Activated naive CD4-positive, alpha-beta T cell treated with anti-CD3 and anti-CD28 coated beads, Interleukin-2, amount 50 U/mL, for 72 hours (primary cell): ENCODE results near the gene PITHD1. TPM values are rescaled to one million over a fixed set of nuclear protein-coding genes. Genes with fewer than 3 reads are reported as not detected.
"Not testable (repeated sequence)": the region's sequence is repeated elsewhere in the genome, so short reads cannot be mapped to it uniquely, and the experiment has no call there.

Experiments used
- ATAC-seq, 2 donors: fragments of 150-1000 bp; cut with Tn5 transposase; 2 replicates each; pipeline ENCODE4 v1.10.0; 2021; ENCODE audit warnings: mild to moderate bottlenecking in 2 of 2, moderate library complexity in 2 of 2
- DNase-seq, 2 donors: peaks; one replicate each; pipeline ENCODE4 v3.0.0; 2021 to 2022; ENCODE audit warnings: low spot score in 2 of 2
- H3K27ac Mint-ChIP-seq, 2 donors: one replicate each; pipeline ENCODE4 v1.8.0; 2022; ENCODE audit warnings: mild to moderate bottlenecking in 2 of 2, mixed read lengths in 2 of 2
- H3K36me3 Mint-ChIP-seq, 2 donors: one replicate each; pipeline ENCODE4 v1.8.0; 2022; ENCODE audit warnings: mixed read lengths in 2 of 2
- H3K9me3 Mint-ChIP-seq, 2 donors: one replicate each; pipeline ENCODE4 v1.8.0; 2022; ENCODE audit warnings: mixed read lengths in 2 of 2
- total RNA-seq, 2 donors: library from RNA; stranded (reverse); gene quantifications; one replicate each; pipeline ENCODE4 v1.2.3, GENCODE V29; 2022

PITHD1 gene
- total RNA-seq, 2 donors from 2014 or later = 68.6 to 94.7 TPM

DNA sequence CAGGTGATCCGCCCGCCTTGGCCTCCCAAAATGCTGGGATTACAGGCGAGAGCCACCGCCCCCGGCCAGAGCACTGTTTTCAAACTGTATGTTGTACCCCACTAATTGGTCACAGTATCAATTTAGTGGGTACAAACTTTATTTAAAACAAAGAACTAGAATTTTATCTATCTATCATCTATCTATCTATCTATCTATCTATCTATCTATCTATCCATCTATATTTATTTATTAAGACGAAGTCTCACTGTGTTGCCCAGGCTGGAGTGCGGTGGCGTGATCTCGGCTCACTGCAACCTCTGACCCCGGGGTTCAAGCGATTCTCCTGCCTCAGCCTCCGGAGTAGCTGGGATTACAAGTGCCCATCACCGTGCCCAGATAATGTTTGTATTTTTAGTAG is 48.4 kb downstream of the PITHD1 start:
- not testable (repeated sequence) for H3K36me3 Mint-ChIP-seq, H3K9me3 Mint-ChIP-seq, H3K27ac Mint-ChIP-seq, ATAC-seq, DNase-seq

DNA sequence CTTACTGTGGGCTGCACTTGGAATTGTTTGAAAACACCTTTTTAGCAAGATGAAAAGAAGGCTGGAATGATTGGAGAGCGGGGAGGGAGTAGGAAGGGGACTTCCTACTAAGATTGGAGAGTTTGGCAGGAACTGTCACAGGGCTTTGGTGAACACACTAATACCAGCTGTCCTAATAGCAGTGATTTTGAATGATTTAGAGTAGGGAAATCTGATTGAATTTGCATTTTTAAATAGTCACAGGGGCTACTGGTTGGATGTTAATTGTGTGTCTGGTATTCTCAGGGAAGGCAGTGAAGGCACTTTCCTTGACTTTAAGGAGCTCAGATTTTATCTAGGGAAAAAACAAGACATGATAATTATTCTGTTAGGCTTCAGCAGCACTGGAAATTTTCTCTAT is 49.5 kb downstream of the PITHD1 start:
- Mint-ChIP-seq H3K27ac (no peak overlapping the region), H3K36me3 (peaks cover 7 to 8% of the 10 kb centered on the region in 2 donors), H3K9me3 (no peaks in the 10 kb centered on the region)
- DNase-seq (no peak), ATAC-seq (no peak)

DNA sequence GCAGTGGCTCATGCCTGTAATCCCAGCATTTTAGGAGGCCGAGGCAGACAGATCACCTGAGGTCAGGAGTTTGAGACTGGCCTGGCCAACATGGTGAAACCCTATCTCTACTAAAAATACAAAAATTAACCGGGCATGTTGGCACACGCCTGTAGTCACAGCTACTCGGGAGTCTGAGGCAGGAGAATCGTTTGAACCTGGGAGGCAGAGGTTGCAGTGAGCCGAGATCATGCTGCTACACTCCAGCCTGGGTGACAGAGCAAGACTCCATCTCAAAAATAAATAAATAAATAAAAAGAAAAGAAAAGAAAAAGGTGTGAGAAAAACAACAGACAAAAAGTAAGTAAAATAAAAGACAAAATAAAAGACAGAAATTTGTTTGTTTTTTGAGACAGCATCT is 55.9 kb downstream of the PITHD1 start:
- not testable (repeated sequence) for H3K27ac Mint-ChIP-seq, H3K9me3 Mint-ChIP-seq, H3K36me3 Mint-ChIP-seq, ATAC-seq, DNase-seq

DNA sequence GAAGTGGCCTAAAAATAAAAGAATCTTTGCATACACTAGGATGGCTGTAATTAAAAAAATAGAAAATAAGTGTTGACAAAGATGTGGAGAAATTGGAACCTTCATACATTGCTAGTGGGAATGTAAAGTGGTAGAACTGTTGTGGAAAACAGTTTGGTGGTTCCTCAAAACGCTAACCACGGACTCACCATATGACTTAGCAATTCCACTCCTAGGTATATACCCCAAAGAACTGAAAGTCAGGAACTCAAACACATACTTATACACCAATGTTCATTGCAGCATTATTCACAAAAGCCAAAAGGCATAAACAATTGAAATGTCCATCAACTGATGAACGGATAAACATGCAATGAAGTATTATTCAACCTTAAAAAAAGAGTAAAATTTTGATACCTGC is 57.8 kb downstream of the PITHD1 start:
- no peak for DNase-seq
- no peak for ATAC-seq
- Mint-ChIP-seq H3K36me3 (no peaks in the 10 kb centered on the region), H3K27ac (no peak overlapping the region), H3K9me3 (no peaks in the 10 kb centered on the region)

Other genes with a start within 250 kb of the PITHD1 start
- 10 to 100 TPM; 19.3 to 23.2 TPM for gene E2F2, start 247.2 kb upstream of the PITHD1 start, total RNA-seq
- 100 to 1,000 TPM in 1 of 2 donors, 10 to 100 TPM in 1; 31.5 to 290 TPM for gene ID3, start 218.9 kb upstream of the PITHD1 start, total RNA-seq
- gene RPL11, start 86.6 kb upstream of the PITHD1 start, total RNA-seq = 1,000 to 10,000 TPM; 1,409 to 1,417 TPM
- gene ELOA, start 34.9 kb upstream of the PITHD1 start, total RNA-seq = 10 to 100 TPM; 30.9 to 33.4 TPM
- gene LYPLA2, start 12.7 kb downstream of the PITHD1 start, total RNA-seq = 10 to 100 TPM; 73.6 to 78.1 TPM
- gene GALE, start 22.3 kb downstream of the PITHD1 start, total RNA-seq = 10 to 100 TPM; 43.6 to 53.2 TPM
- 10 to 100 TPM; 29.0 to 45.3 TPM for gene HMGCL, start 47.0 kb downstream of the PITHD1 start, total RNA-seq
- gene FUCA1, start 89.9 kb downstream of the PITHD1 start, total RNA-seq = 1 to 10 TPM; 4.3 to 6.4 TPM
- gene CNR2, start 134.9 kb downstream of the PITHD1 start, total RNA-seq = under 1 TPM in 1 of 2 donors, not detected in 1; 0.05 TPM
- gene PNRC2, start 181.4 kb downstream of the PITHD1 start, total RNA-seq = 100 to 1,000 TPM; 121 to 137 TPM
- 100 to 1,000 TPM; 202 to 226 TPM for gene SRSF10, start 201.9 kb downstream of the PITHD1 start, total RNA-seq